GM06990 (cell line): ENCODE data around the gene ATL3.
"Not testable (repeated sequence)": the region's sequence is repeated elsewhere in the genome, so short reads cannot be mapped to it uniquely, and the experiment has no call there.

Source experiments
- DNase-seq: peaks from one replicate; pipeline ENCODE4 v3.0.0-alpha.2; 2011; ENCODE audit not compliant: insufficient read length; ENCODE audit errors: extremely low read depth
- H3K27me3 ChIP-seq: replicated peaks from 2 replicates; pipeline ENCODE4 v1.6.0; 2011; ENCODE audit warnings: low read length; ENCODE audit not compliant: control insufficient read depth, insufficient read depth
- H3K36me3 ChIP-seq: 2 replicates; pipeline ENCODE4 v1.5.1; 2011; ENCODE audit warnings: low read length; ENCODE audit not compliant: control insufficient read depth, insufficient read depth
- H3K4me3 ChIP-seq: replicated peaks from 2 replicates; pipeline ENCODE4 v1.5.1; 2011; ENCODE audit warnings: low read depth, mild to moderate bottlenecking, control low read depth, low read length
- CTCF ChIP-seq: IDR thresholded peaks from 2 replicates; pipeline ENCODE4 v1.5.1; 2011; ENCODE audit warnings: low read length, control low read depth, mild to moderate bottlenecking, inconsistent platforms; ENCODE audit not compliant: insufficient read depth, poor library complexity, severe bottlenecking

The ATL3 gene

GRCh38 chr11:63621071-63621470, 50.1 kb downstream of the ATL3 start:
- no peak for TF ChIP-seq CTCF
- Histone ChIP-seq H3K27me3 (no peaks in the 10 kb centered on the region), H3K36me3 (no peaks in the 10 kb centered on the region), H3K4me3 (no peak overlapping the region)
- DNase-seq, result no peak

DNA sequence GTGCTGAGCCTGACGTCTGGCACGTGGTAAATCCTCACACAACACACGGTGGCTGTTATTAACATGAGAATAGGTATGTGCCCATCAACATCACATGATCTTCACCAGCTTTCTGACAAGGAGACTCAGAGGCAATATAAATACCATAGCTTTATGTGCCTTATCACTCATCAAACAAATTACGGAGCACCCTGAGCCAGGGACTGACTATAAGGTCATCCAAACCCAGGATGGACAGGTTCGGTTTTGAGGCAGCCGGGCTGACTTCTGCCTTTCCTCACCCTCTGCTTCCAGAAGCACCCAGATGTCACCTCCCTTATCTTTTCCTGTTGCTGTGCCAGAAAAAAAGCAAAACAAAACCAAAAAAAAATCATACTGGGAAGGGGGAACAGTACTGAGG, 51.2 kb downstream of the ATL3 start:
- Histone ChIP-seq H3K36me3 (no peaks in the 10 kb centered on the region), H3K27me3 (no peaks in the 10 kb centered on the region), H3K4me3 (no peak overlapping the region)
- TF ChIP-seq CTCF, result no peak
- DNase-seq, result no peak

- not testable (repeated sequence) for H3K36me3 ChIP-seq, DNase-seq, H3K4me3 ChIP-seq, H3K27me3 ChIP-seq
Observed at GRCh38 chr11:63617686-63618085, 53.5 kb downstream of the ATL3 start.

DNA sequence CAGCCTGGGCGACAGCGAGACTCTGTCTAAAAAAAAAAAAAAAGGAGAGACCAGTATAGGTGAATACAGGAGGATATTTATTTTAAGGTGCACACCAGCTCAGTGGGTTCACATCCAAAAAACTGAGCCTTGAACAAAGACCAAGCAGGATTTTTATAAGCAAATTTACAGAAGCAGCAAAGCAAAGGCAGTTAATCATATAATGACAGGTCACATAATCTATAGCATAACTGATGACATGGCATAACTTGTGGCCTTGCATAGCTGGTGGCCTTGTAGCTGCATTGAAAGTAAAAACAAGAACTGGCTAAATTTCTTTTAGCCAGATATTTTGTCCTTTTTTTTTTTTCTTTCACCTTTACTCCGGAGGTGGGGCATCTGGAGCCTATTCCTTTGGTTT, 54.2 kb downstream of the ATL3 start:
- no peak overlapping the region for H3K4me3 ChIP-seq
- no peak for DNase-seq
- TF ChIP-seq CTCF, result no peak
- H3K27me3 ChIP-seq, result no peaks in the 10 kb centered on the region
- H3K36me3 ChIP-seq, result no peaks in the 10 kb centered on the region

GRCh38 chr11:63614136-63614671, 57.0 kb downstream of the ATL3 start, which contains the start of gene PLAAT3:
Gene PLAAT3 (minus strand): TSS chr11:63614433. CDS start chr11:63614014, 419 bp downstream.
- Histone ChIP-seq H3K36me3 (no peaks in the 10 kb centered on the region), H3K27me3 (no peaks in the 10 kb centered on the region), H3K4me3 (peak within 1 kb of the TSS; percentile 74)
- no peak for TF ChIP-seq CTCF
- DNase-seq, result peak; percentile 64

GRCh38 chr11:63613517-63614135, 57.5 kb downstream of the ATL3 start:
- Histone ChIP-seq H3K27me3 (no peaks in the 10 kb centered on the region), H3K36me3 (no peaks in the 10 kb centered on the region), H3K4me3 (peak overlapping the region; percentile 74)
- DNase-seq, result peak; percentile 46
- TF ChIP-seq CTCF, result no peak
